H1 (cell line): ENCODE measurements around the gene SLC35A2. TPM values are rescaled to one million over a fixed set of nuclear protein-coding genes. Genes with fewer than 3 reads are reported as not detected.

ENCODE experiments used
- CTCF ChIA-PET: fragments of 300-600 bp; sonication (Branson Sonifier 250); formaldehyde crosslinking; loops from one replicate; lab custom pipeline; 2021; ENCODE audit not compliant: partially characterized antibody; lab: Charles Lee
- POLR2A ChIA-PET: fragments of 300-600 bp; sonication (Branson Sonifier 250); formaldehyde crosslinking; loops from one replicate; lab custom pipeline; 2021; ENCODE audit warnings: inconsistent platforms; ENCODE audit not compliant: partially characterized antibody; lab: Charles Lee
- DNase-seq, 2 experiments: peaks; one replicate each; pipeline versions ENCODE4 v3.0.0 to v3.0.0-alpha.2; 2010 to 2022; ENCODE audit warnings: low spot score in 2 of 2, low read depth in 1 of 2, mixed read lengths in 1 of 2
- FAIRE-seq: peaks from 2 replicates; lab custom pipeline; 2011; peaks lifted over from hg19 to GRCh38; lab: Jason Lieb, UNC
- H2AFZ ChIP-seq: 2 replicates; pipeline ENCODE4 v1.8.1; 2012; ENCODE audit warnings: low read length, inconsistent platforms
- H2AK5ac ChIP-seq: 2 replicates; pipeline ENCODE4 v1.6.1; 2013; ENCODE audit warnings: low read depth, low read length
- H2BK120ac ChIP-seq: replicated peaks from 2 replicates; pipeline ENCODE3; 2013; ENCODE audit warnings: low read depth, low read length, inconsistent platforms
- H2BK12ac ChIP-seq: 2 replicates; pipeline ENCODE4 v1.6.1; 2013; ENCODE audit warnings: low read depth, low read length
- H2BK15ac ChIP-seq: 2 replicates; pipeline ENCODE4 v1.6.1; 2013; ENCODE audit warnings: low read length
- H2BK20ac ChIP-seq: 2 replicates; pipeline ENCODE4 v1.6.1; 2013; ENCODE audit warnings: low read length
- H2BK5ac ChIP-seq: 2 replicates; pipeline ENCODE4 v1.6.1; 2013; ENCODE audit warnings: low read depth, low read length
- H3K14ac ChIP-seq: 2 replicates; pipeline ENCODE4 v1.6.1; 2013; ENCODE audit warnings: inconsistent platforms; ENCODE audit not compliant: insufficient read length
- H3K18ac ChIP-seq: 2 replicates; pipeline ENCODE4 v1.6.1; 2013; ENCODE audit warnings: low read length; ENCODE audit errors: extremely low read depth
- H3K23ac ChIP-seq: 2 replicates; pipeline ENCODE4 v1.6.1; 2013; ENCODE audit warnings: inconsistent platforms; ENCODE audit not compliant: insufficient read length
- H3K23me2 ChIP-seq: 2 replicates; pipeline ENCODE4 v1.6.1; 2013; ENCODE audit warnings: low read depth, low read length
- H3K27ac ChIP-seq: 2 replicates; pipeline ENCODE4 v1.6.1; 2011; ENCODE audit warnings: low read depth, low read length, inconsistent platforms
- H3K27me3 ChIP-seq, 4 experiments: replicated peaks in 1 of 4; 1 replicate in 1 of 4; 2 replicates in 3 of 4; pipeline versions ENCODE4 v1.6.1 to v1.8.1; 2011 to 2013; ENCODE audit warnings: low read length in 3 of 4, mild to moderate bottlenecking in 3 of 4, inconsistent platforms in 2 of 4, mixed read lengths in 2 of 4, moderate library complexity in 1 of 4; ENCODE audit not compliant: control insufficient read depth in 3 of 4, insufficient read depth in 3 of 4; ENCODE audit errors: extremely low read depth in 1 of 4
- H3K36me3 ChIP-seq, 4 experiments: 2 replicates each; pipeline versions ENCODE4 v1.6.1 to v1.8.1; 2011 to 2013; ENCODE audit warnings: mild to moderate bottlenecking in 4 of 4, low read length in 3 of 4, moderate library complexity in 2 of 4, control low read depth in 1 of 4, inconsistent platforms in 1 of 4; ENCODE audit not compliant: insufficient read depth in 4 of 4, control insufficient read depth in 2 of 4
- H3K4ac ChIP-seq: replicated peaks from 2 replicates; pipeline ENCODE3; 2013; ENCODE audit warnings: low read length, low read depth, mixed read lengths, inconsistent platforms; ENCODE audit not compliant: insufficient read length
- H3K4me1 ChIP-seq, 4 experiments: replicated peaks in 1 of 4; 1 replicate in 1 of 4; 2 replicates in 3 of 4; pipeline versions ENCODE4 v1.6.1 to v1.8.1; 2011 to 2013; ENCODE audit warnings: low read length in 3 of 4, inconsistent platforms in 2 of 4, mixed read lengths in 1 of 4; ENCODE audit not compliant: insufficient read depth in 4 of 4, control insufficient read depth in 3 of 4
- H3K4me2 ChIP-seq, 2 experiments: 2 replicates each; pipeline versions ENCODE4 v1.6.1 to v1.8.1; 2011 to 2013; ENCODE audit warnings: low read depth in 2 of 2, low read length in 2 of 2, control low read depth in 1 of 2, inconsistent platforms in 1 of 2, mild to moderate bottlenecking in 1 of 2; ENCODE audit not compliant: insufficient read depth in 1 of 2
- H3K4me3 ChIP-seq, 4 experiments: fragments of 200-600, 300-600 bp in 1 of 4; sonication (generic), shearing (Covaris generic), sonication (Bioruptor Twin) in 1 of 4; 2 replicates each; pipeline versions ENCODE4 v1.5.1 to v1.8.1; 2011 to 2016; ENCODE audit warnings: low read length in 4 of 4, low read depth in 3 of 4, control low read depth in 2 of 4, inconsistent platforms in 2 of 4, mild to moderate bottlenecking in 2 of 4, mixed read lengths in 1 of 4, moderate library complexity in 1 of 4; ENCODE audit not compliant: insufficient read depth in 2 of 4; ENCODE audit errors: extremely low read depth in 1 of 4
- H3K56ac ChIP-seq: replicated peaks from 2 replicates; pipeline ENCODE3; 2013; ENCODE audit warnings: low read depth, mild to moderate bottlenecking, mixed read lengths, low read length, inconsistent platforms; ENCODE audit not compliant: insufficient read length
- H3K79me1 ChIP-seq: 2 replicates; pipeline ENCODE4 v1.6.1; 2013; ENCODE audit warnings: low read depth, low read length, control low read depth
- H3K79me2 ChIP-seq, 2 experiments: 2 replicates each; pipeline versions ENCODE4 v1.6.1 to v1.8.1; 2012 to 2013; ENCODE audit warnings: low read length in 2 of 2, mild to moderate bottlenecking in 2 of 2, inconsistent platforms in 1 of 2; ENCODE audit not compliant: insufficient read depth in 2 of 2, control insufficient read depth in 1 of 2
- H3K9ac ChIP-seq, 4 experiments: replicated peaks in 1 of 4; 1 replicate in 1 of 4; 2 replicates in 3 of 4; pipeline versions ENCODE4 v1.6.1 to v1.8.1; 2011 to 2013; ENCODE audit warnings: low read depth in 3 of 4, low read length in 3 of 4, control low read depth in 2 of 4, mild to moderate bottlenecking in 2 of 4, moderate library complexity in 2 of 4, inconsistent platforms in 1 of 4; ENCODE audit errors: extremely low read depth in 1 of 4
- H3K9me3 ChIP-seq, 2 experiments: 2 replicates each; pipeline versions ENCODE4 v1.6.1 to v1.8.1; 2012 to 2013; ENCODE audit warnings: mild to moderate bottlenecking in 2 of 2, moderate library complexity in 2 of 2, control low read depth in 1 of 2, inconsistent platforms in 1 of 2, low read depth in 1 of 2, low read length in 1 of 2, mixed read lengths in 1 of 2; ENCODE audit not compliant: insufficient read depth in 2 of 2
- H4K20me1 ChIP-seq, 2 experiments: replicated peaks in 1 of 2; 2 replicates each; pipeline versions ENCODE3 to v1.8.1; 2011 to 2013; ENCODE audit warnings: inconsistent platforms in 2 of 2, low read length in 2 of 2, mild to moderate bottlenecking in 1 of 2; ENCODE audit not compliant: insufficient read depth in 2 of 2, control insufficient read depth in 1 of 2
- H4K5ac ChIP-seq: 2 replicates; pipeline ENCODE4 v1.6.1; 2013; ENCODE audit warnings: low read length, low read depth, mixed read lengths, inconsistent platforms; ENCODE audit not compliant: insufficient read length
- H4K8ac ChIP-seq: 2 replicates; pipeline ENCODE4 v1.8.0; 2013; ENCODE audit warnings: mild to moderate bottlenecking, moderate library complexity, low read length, inconsistent platforms; ENCODE audit not compliant: insufficient read depth; ENCODE audit errors: extremely low read depth
- H4K91ac ChIP-seq: replicated peaks from 2 replicates; pipeline ENCODE3; 2013; ENCODE audit warnings: low read length, mixed read lengths, inconsistent platforms; ENCODE audit not compliant: insufficient read length
- ASH2L ChIP-seq: fragments of 200-600, 300-600 bp; sonication (generic); IDR thresholded peaks from one replicate; pipeline ENCODE4 v1.7.1; 2017; ENCODE audit warnings: low read length
- CREB1 ChIP-seq: IDR thresholded peaks from 2 replicates; pipeline ENCODE4 v1.6.1; 2012; ENCODE audit warnings: inconsistent platforms
- FOSL1 ChIP-seq: IDR thresholded peaks from 2 replicates; pipeline ENCODE4 v1.6.1; 2011; ENCODE audit warnings: mild to moderate bottlenecking, low read depth, low read length, moderate library complexity; ENCODE audit not compliant: insufficient read depth
- JUN ChIP-seq: IDR thresholded peaks from 2 replicates; pipeline ENCODE4 v1.6.1; 2011; ENCODE audit warnings: low read depth, mild to moderate bottlenecking, improper control_type of control experiment, low read length
- JUND ChIP-seq: IDR thresholded peaks from 2 replicates; pipeline ENCODE4 v1.6.1; 2011; ENCODE audit warnings: mild to moderate bottlenecking, improper control_type of control experiment, low read length
- MAX ChIP-seq: IDR thresholded peaks from 2 replicates; pipeline ENCODE4 v1.6.1; 2012; ENCODE audit warnings: inconsistent platforms
- TAF1 ChIP-seq: IDR thresholded peaks from 2 replicates; pipeline ENCODE4 v1.6.1; 2011; ENCODE audit warnings: mild to moderate bottlenecking, low read depth, low read length
- YY1 ChIP-seq: IDR thresholded peaks from 2 replicates; pipeline ENCODE4 v1.6.1; 2011; ENCODE audit warnings: low read depth, mild to moderate bottlenecking, low read length
- WGBS, 2 experiments: shearing (Covaris generic) in 1 of 2; methylation state at CpG; one replicate each; pipeline versions ENCODE4 v1.1.6 to v1.1.7; 2013 to 2015; ENCODE audit warnings: low lambda C conversion rate in 2 of 2, mixed read lengths in 2 of 2, inconsistent platforms in 1 of 2, low coverage in 1 of 2, missing lambda C conversion rate in 1 of 2; ENCODE audit not compliant: insufficient replicate concordance in 2 of 2, insufficient coverage in 1 of 2, insufficient read length in 1 of 2; ENCODE audit errors: extremely low coverage in 1 of 2, missing lambda C conversion rate in 1 of 2; 5-methylcytosine and 5-hydroxymethylcytosine counted together
- polyA plus RNA-seq, 7 experiments: library from polyadenylated mRNA; depleted of rRNA in 3 of 7; stranded (reverse) in 5 of 7; unstranded in 2 of 7; fragments of >200 nt in 5 of 7; fragments of 200-250 nt in 2 of 7; gene quantifications; 1 replicate in 5 of 7; 2 replicates in 1 of 7; 4 replicates in 1 of 7; pipeline versions ENCODE4 v1.2.1 to v1.2.3, GENCODE V29; 2011 to 2013; ENCODE audit warnings: missing spikeins in 2 of 7, mixed read lengths in 2 of 7
- total RNA-seq: library from RNA; stranded (reverse); fragmentation: NEBNext Ultra II Directional; extraction: Animal tissue kit (Norgen Biotek cat#: 25700); gene quantifications from 2 replicates; pipeline ENCODE4 v1.2.1, GENCODE V29; 2021

SLC35A2 gene
- total and polyA plus RNA-seq, 2 of the 8 experiments (the other 6 are each of a cell fraction or from before 2014, with no cell fraction given) = 21.4 to 48.3 TPM

DNA sequence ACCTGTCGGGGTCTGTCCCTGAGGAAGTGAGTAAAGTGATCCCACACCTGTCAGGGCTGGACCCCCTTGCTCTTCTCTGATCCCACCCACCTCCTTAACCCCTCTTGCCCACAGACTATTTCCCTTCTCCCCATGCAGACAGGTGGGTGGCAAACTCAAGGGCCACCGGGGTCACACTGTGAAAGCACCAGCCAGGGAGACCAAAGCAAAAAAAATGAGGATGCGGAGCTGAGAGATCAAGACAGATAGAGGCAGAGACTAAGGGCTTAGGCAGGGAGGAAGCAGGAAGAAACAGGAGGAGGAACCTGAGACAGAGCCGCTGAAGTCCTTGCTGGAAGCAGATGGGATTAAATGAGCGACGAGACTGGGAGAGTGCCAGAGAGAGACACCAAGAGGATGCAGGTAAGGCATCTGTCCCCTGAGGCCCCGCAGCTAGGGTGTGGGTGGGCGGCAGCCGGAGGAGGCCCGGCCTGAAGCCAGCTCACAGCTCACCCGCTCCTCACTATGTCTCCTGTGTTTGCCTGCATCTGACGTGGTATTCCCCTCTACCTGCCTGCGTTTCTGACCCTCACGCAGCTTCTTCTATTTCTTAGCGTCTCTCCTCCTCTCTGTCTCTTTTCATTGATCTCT lies 21.0 kb downstream of the SLC35A2 start:
- H3K56ac ChIP-seq = no peak overlapping the region
- no peak overlapping the region; the same call in 1 of the 2 replicates for H4K8ac ChIP-seq
- peaks cover 5% of the 10 kb centered on the region; the same call in 1 of the 2 replicates for H3K23me2 ChIP-seq
- peaks cover 0 to 7% (median 3%) of the 10 kb centered on the region in 4 experiments; a peak in 2 of 8 replicates for H3K36me3 ChIP-seq
- H4K5ac ChIP-seq = no peak overlapping the region
- no peak overlapping the region for H3K18ac ChIP-seq
- no peak overlapping the region for H2AK5ac ChIP-seq
- no peak overlapping the region for H3K27ac ChIP-seq
- no peak overlapping the region for H2BK20ac ChIP-seq
- H3K4me2 ChIP-seq = peak overlapping the region; percentile 43 to 69; a peak in 3 of 4 replicates
- no peaks in the 10 kb centered on the region; the same call in 1 of the 2 replicates for H3K79me1 ChIP-seq
- H3K4me1 ChIP-seq = 0 out of 7 replicates have a peak, but pooled peaks cover 0 to 4% (median 0%) of the 10 kb centered on the region in 4 experiments
- WGBS, 2 experiments = 59% methylated on average over 9 of the region's 15 CpGs; no CpG with 5 or more reads in 1 of the 2 experiments
- H3K27me3 ChIP-seq = no peaks in the 10 kb centered on the region
- no peak overlapping the region; the same call in 1 of the 2 replicates for H2BK15ac ChIP-seq
- H3K4ac ChIP-seq = no peak overlapping the region
- no peak overlapping the region for H4K91ac ChIP-seq
- no peak overlapping the region for H3K14ac ChIP-seq
- H2BK12ac ChIP-seq = no peak overlapping the region; the same call in 1 of the 2 replicates
- H3K79me2 ChIP-seq = peaks cover 0 to 3% of the 10 kb centered on the region in 2 experiments; a peak in 2 of 4 replicates
- no peak overlapping the region for H3K23ac ChIP-seq
- DNase-seq = no peak
- H3K4me3 ChIP-seq = peak overlapping the region; percentile 30 to 76 (median 46); a peak in 5 of 8 replicates
- H2AFZ ChIP-seq = no peak overlapping the region
- H3K9ac ChIP-seq = no peak overlapping the region
- H4K20me1 ChIP-seq = peaks cover 0 to 2% of the 10 kb centered on the region in 2 experiments
- CTCF ChIA-PET = no interaction called here
- H2BK5ac ChIP-seq = no peak overlapping the region
- POLR2A ChIA-PET = interaction anchor here (0.6 to 2.9 kb wide), 7 partner anchors 21 to 250 kb away, joined by 3 to 15 read pairs (median 4); partner anchors contain the start of gene SLC35A2
- no peak overlapping the region for H2BK120ac ChIP-seq
- no peaks in the 10 kb centered on the region for H3K9me3 ChIP-seq
- no peak for FAIRE-seq
- no peak for TF ChIP-seq TAF1
- TF ChIP-seq ASH2L = no peak
- TF ChIP-seq MAX = no peak
- TF ChIP-seq JUND = no peak
- TF ChIP-seq CREB1 = no peak
- TF ChIP-seq FOSL1 = no peak
- TF ChIP-seq JUN = no peak
- no peak for TF ChIP-seq YY1
